Measurements from ENCODE around the gene ST8SIA1.

ST8SIA1 gene

GRCh38 chr12:22282283-22282682, 52.2 kb downstream of the ST8SIA1 start:
- DNase-seq, result no peak

- DNase-seq, result no peak
Observed at GRCh38 chr12:22276867-22277266, 57.6 kb downstream of the ST8SIA1 start.

- DNase-seq, result no peak
Observed at GRCh38 chr12:22276313-22276712, 58.2 kb downstream of the ST8SIA1 start.

- DNase-seq, result no peak
Observed at GRCh38 chr12:22275843-22276242, 58.7 kb downstream of the ST8SIA1 start.

- no peak for DNase-seq
Observed at GRCh38 chr12:22272335-22273151, 62.0 kb downstream of the ST8SIA1 start.

- no peak for DNase-seq
Observed at GRCh38 chr12:22271023-22271422, 63.5 kb downstream of the ST8SIA1 start.

GRCh38 chr12:22268973-22269372, 65.5 kb downstream of the ST8SIA1 start:
- DNase-seq, result no peak

- DNase-seq, result no peak
Observed at GRCh38 chr12:22268406-22268805, 66.1 kb downstream of the ST8SIA1 start.

- DNase-seq, result no peak
Observed at GRCh38 chr12:22266101-22266500, 68.4 kb downstream of the ST8SIA1 start.

GRCh38 chr12:22264380-22264779, 70.1 kb downstream of the ST8SIA1 start:
- no peak for DNase-seq

GRCh38 chr12:22262309-22262708, 72.2 kb downstream of the ST8SIA1 start:
- DNase-seq, result no peak

- DNase-seq, result no peak
Observed at GRCh38 chr12:22257100-22257499, 77.4 kb downstream of the ST8SIA1 start.

- DNase-seq, result no peak
Observed at GRCh38 chr12:22256605-22257004, 77.9 kb downstream of the ST8SIA1 start.

- no peak for DNase-seq
Observed at GRCh38 chr12:22256041-22256441, 78.5 kb downstream of the ST8SIA1 start.

GRCh38 chr12:22255097-22255496, 79.4 kb downstream of the ST8SIA1 start:
- no peak for DNase-seq

- DNase-seq, result no peak
Observed at GRCh38 chr12:22254478-22254877, 80.0 kb downstream of the ST8SIA1 start.

GRCh38 chr12:22252057-22252456, 82.5 kb downstream of the ST8SIA1 start:
- DNase-seq, result no peak

GRCh38 chr12:22250762-22251161, 83.7 kb downstream of the ST8SIA1 start:
- no peak for DNase-seq

- DNase-seq, result no peak
Observed at GRCh38 chr12:22248571-22249115, 85.9 kb downstream of the ST8SIA1 start.

GRCh38 chr12:22248121-22248520, 86.4 kb downstream of the ST8SIA1 start:
- DNase-seq, result no peak

- DNase-seq, result no peak
Observed at GRCh38 chr12:22246217-22246846, 88.2 kb downstream of the ST8SIA1 start.

GRCh38 chr12:22242726-22243125, 91.8 kb downstream of the ST8SIA1 start:
- no peak for DNase-seq

- DNase-seq, result no peak
Observed at GRCh38 chr12:22238211-22238610, 96.3 kb downstream of the ST8SIA1 start.

- no peak for DNase-seq
Observed at GRCh38 chr12:22234561-22234960, 99.9 kb downstream of the ST8SIA1 start.

All from NCI-H526 treated with DMSO at 0.1 percent for 48 hours (cell line).